ENCODE results near the gene U2AF1L4. TPM values are rescaled to one million over a fixed set of nuclear protein-coding genes. Genes with fewer than 3 reads are reported as not detected.

U2AF1L4 gene
- total and polyA plus RNA-seq, 2 of the 4 experiments (the other 2 are of a cell fraction): 6.1 to 15.0 TPM

- Histone ChIP-seq H3K9me1 (ENCODE audit: insufficient read depth, low read length) (0 out of 2 replicates have a peak, but pooled peaks cover 2% of the 10 kb centered on the region), H4K91ac (ENCODE audit: insufficient read depth, low read depth, low read length) (no peak overlapping the region), H2BK5ac (ENCODE audit: low read depth, low read length, poor library complexity, severe bottlenecking) (no peak overlapping the region), H4K20me1 (ENCODE audit: insufficient read depth, low read length) (no peaks in the 10 kb centered on the region), H3K36me3 (ENCODE audit: control insufficient read depth, insufficient read depth, low read length) (peaks cover 16% of the 10 kb centered on the region), H3K27me3 (ENCODE audit: control insufficient read depth, insufficient read depth, low read length) (no peaks in the 10 kb centered on the region), H3K4me2 (ENCODE audit: low read depth, low read length) (no peak overlapping the region), H3K56ac (ENCODE audit: extremely low read depth, insufficient read depth, low read length) (no peak overlapping the region), H3K27ac (ENCODE audit: insufficient read depth, low read length) (no peak overlapping the region), H3K23ac (ENCODE audit: low read depth, low read length) (no peak overlapping the region), H2AK5ac (ENCODE audit: low read depth, low read length) (no peak overlapping the region), H2BK15ac (ENCODE audit: low read depth, low read length) (no peak overlapping the region), H3K18ac (ENCODE audit: low read depth, low read length) (no peak overlapping the region), H3K4me3 (ENCODE audit: insufficient read depth, low read depth, low read length) (no peak overlapping the region), H3K4me1 (ENCODE audit: control insufficient read depth, insufficient read depth, low read length) (0 out of 2 replicates have a peak, but pooled peaks cover under 1% of the 10 kb centered on the region), H4K5ac (ENCODE audit: low read depth, low read length) (no peak overlapping the region), H2BK20ac (ENCODE audit: low read depth, low read length) (no peak overlapping the region), H3K9me3 (ENCODE audit: control insufficient read depth, insufficient read depth, low read length) (no peaks in the 10 kb centered on the region), H3K9ac (ENCODE audit: low read depth, low read length) (no peak overlapping the region), H2AK9ac (replicated peaks; ENCODE audit: low read depth, low read length, poor library complexity) (no peak overlapping the region), H3K4ac (ENCODE audit: low read depth, low read length) (no peak overlapping the region), H4K8ac (ENCODE audit: low read depth in 2 of 2, low read length in 2 of 2) (no peak overlapping the region), H2AFZ (replicated peaks; ENCODE audit: low read length, poor library complexity) (no peak overlapping the region), H2BK120ac (ENCODE audit: low read depth, low read length) (no peak overlapping the region), H3K14ac (replicated peaks; ENCODE audit: low read depth, low read length) (no peak overlapping the region), H3K79me1 (ENCODE audit: low read depth in 1 of 2, low read length in 2 of 2) (peaks cover 3 to 8% of the 10 kb centered on the region in 2 experiments)
- 86% methylated on average over 1 of the region's 9 CpGs; no CpG with 5 or more reads in 1 of the 2 experiments for WGBS, 2 experiments (ENCODE audit: extremely low coverage in 2 of 2, insufficient read length in 1 of 2)
- in situ Hi-C loops (cut with MboI; ENCODE audit: low sequenced_read_pairs): no loop called here
- ATAC-seq (ENCODE audit: low read depth) (no peak), DNase-seq (no peak)
- TF ChIP-seq RAD21 (IDR thresholded peaks at IDR 0.05; ENCODE audit: low read length): no peak
- TF ChIP-seq RFX5 (IDR thresholded peaks at IDR 0.05; ENCODE audit: low read depth, low read length): no peak
- no peak for TF ChIP-seq USF2 (IDR thresholded peaks at IDR 0.05; ENCODE audit: low read depth, low read length)
- no peak for TF ChIP-seq SMC3 (IDR thresholded peaks at IDR 0.05; ENCODE audit: low read depth, low read length)
- no peak for TF ChIP-seq CEBPB (IDR thresholded peaks at IDR 0.05; ENCODE audit: low read depth, low read length)
- CTCF ChIA-PET: no interaction called here
- intact Hi-C loops (cut with micrococcal nuclease): no loop called here
- dilution Hi-C loops (cut with HindIII; ENCODE audit: low sequenced_read_pairs, unreplicated experiment): no loop called here
- BruUV-seq (replicated peaks): no TSS peak
- POLR2A ChIA-PET (ENCODE audit: unreplicated experiment): no interaction called here
Measured at GRCh38 chr19:35781650-35782049, 36.4 kb upstream of the U2AF1L4 start.
